Upper lobe of left lung (tissue), 4 donors: ENCODE data around the gene CPN1.

Experiments
- EP300 ChIP-seq, 4 donors: sonication (generic); formaldehyde crosslinking; IDR thresholded peaks; one replicate each; pipeline ENCODE4 v1.5.1; 2017; ENCODE audit warnings: antibody characterized with exemption in 4 of 4, control low read depth in 2 of 4
- POLR2A ChIP-seq, 4 donors: fragments of 450-650 bp; IDR thresholded peaks; one replicate each; pipeline ENCODE4 v1.5.1; 2016 to 2017; ENCODE audit warnings: antibody characterized with exemption in 4 of 4, mild to moderate bottlenecking in 2 of 4
- TF ChIP-seq, protein P1 (sequence below), 6 experiments: fragments of 450-650 bp in 4 of 6; fragments of 200-600 bp in 2 of 6; sonication (generic) in 2 of 6; IDR thresholded peaks; one replicate each; pipeline ENCODE4 v1.5.1; 2016 to 2019; ENCODE audit warnings: antibody characterized with exemption in 6 of 6

- TF ChIP-seq, protein P1, sequence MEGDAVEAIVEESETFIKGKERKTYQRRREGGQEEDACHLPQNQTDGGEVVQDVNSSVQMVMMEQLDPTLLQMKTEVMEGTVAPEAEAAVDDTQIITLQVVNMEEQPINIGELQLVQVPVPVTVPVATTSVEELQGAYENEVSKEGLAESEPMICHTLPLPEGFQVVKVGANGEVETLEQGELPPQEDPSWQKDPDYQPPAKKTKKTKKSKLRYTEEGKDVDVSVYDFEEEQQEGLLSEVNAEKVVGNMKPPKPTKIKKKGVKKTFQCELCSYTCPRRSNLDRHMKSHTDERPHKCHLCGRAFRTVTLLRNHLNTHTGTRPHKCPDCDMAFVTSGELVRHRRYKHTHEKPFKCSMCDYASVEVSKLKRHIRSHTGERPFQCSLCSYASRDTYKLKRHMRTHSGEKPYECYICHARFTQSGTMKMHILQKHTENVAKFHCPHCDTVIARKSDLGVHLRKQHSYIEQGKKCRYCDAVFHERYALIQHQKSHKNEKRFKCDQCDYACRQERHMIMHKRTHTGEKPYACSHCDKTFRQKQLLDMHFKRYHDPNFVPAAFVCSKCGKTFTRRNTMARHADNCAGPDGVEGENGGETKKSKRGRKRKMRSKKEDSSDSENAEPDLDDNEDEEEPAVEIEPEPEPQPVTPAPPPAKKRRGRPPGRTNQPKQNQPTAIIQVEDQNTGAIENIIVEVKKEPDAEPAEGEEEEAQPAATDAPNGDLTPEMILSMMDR (IDR thresholded peaks at IDR 0.05), result no peak
- TF ChIP-seq POLR2A (IDR thresholded peaks at IDR 0.05) (no peak), EP300 (IDR thresholded peaks at IDR 0.05) (no peak)
Measured at GRCh38 chr10:100089241-100089640, 7.6 kb upstream of the CPN1 start.
